SIG-M5 treated with dmso at 0.1 percent for 504 hours (cell line): ENCODE data around the gene RAMP3.
"Not testable (repeated sequence)": the region's sequence is repeated elsewhere in the genome, so short reads cannot be mapped to it uniquely, and the experiment has no call there.

Source experiments
- DNase-seq: peaks from one replicate; lab custom pipeline; 2025; ENCODE audit not compliant: unreplicated experiment; lab: John Stamatoyannopoulos, UW

RAMP3 gene

DNA sequence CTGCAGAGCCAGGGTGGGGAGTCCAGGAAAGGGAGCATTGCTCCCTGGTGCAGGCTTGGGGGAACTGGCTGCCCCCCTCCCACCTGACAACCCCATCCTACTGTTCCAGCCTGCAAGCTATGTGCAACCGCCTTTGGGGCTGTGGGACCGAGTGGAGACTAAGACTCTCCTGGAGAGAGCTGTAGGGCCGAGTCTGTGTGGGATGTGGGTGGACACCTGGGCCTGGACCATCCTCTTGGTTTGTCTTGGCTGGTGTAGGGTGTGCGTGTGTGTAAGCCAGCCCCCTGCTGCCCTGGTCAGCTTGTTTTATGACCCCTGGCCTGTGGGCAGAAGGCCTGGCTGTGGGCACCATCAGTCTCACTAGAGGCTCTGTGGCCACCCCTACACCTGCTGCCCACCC is 1.6 kb upstream of the RAMP3 start:
- no peak for DNase-seq

DNA sequence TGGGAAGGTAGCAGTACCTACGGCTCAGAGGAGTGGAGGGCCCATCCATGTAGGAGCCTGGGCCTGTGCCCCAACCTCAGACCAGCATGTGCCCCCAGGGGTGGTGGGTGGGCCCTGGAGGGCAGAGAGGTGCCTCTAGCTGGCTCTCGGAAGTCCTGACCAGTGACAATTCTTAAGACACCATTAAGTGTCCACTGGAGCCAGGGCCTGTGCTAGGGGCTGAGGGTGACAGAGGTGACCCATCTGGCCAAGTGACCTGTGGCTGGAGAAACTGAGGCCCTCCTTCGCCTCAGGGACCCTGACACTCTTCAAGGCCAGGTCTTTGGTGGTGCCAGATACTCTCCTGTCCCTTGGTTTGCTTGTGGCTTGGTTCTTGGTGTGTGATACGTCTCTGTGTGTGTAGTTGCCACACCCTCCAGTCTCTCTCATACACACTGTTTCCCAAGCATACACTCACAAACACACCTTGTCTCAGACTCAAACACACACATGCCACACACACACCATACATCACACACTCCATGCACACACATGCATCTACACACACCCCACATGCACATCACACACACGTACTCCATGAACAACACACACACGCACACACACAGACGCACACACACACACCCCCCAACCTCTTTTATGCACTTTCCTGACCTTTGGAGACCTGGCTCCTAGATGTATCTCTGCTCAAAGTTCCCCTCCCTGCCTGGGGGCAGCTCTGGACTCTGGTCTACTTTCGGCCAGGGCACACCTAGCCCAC is 897 bp upstream of the RAMP3 start:
- no peak for DNase-seq

DNA sequence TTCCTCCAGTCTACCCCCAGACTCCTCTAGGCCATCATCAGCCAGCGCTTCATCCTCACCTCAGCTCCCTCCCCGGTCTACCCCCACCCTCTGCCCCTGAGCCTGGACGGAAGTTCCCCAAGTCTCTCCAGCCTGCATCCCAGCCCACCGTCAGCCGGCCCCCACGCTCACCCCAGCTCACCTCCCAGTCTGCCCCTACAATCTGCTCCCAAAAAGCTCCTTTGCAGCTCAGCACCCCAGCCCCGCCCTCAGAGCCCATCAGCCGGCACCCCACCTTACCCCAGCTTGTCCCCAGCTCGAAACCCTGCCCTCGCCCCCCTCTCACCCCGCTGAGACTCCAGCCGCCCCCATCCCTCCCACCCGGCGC is 322 bp upstream of the RAMP3 start:
- DNase-seq, result no peak

DNA sequence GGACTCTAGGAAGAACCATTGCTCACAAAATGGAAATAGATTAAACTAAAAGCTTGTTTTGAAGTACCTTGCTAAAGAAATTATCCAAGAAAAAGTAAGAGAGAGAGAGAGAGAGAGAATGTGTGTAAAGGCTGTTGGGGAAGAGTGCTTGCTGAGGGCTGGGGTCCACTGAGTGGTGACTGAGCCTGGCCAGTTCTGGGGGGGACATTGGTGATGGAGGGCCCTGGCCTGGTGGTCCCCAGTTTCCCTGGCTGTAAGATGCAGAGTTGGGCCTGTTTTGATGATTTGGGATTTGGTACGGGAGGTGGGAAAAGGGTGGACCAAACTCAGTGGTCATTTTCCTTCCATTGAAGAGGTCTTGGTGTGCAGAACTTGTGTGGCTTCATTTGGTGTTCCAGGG is 880 bp downstream of the RAMP3 start:
- no peak for DNase-seq

DNA sequence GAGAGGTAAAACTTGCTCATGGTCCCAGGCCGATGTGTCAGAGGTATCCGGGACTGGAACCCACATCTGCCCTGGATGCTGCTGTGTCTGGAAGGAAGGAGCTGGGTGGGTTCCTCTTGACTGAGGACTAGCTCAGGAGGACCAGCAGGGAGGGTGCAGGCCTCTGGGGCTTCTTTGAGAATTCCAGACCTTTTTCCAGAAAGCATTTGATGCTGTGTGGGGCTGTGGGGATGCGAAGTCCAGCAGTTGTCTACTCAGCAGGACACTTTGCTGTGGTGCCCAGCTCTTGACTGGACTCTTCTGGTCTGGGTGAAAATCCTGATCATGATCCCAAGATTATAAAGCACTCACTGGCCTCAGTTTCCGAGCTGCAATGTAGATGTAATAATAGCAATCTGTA is 1.7 kb downstream of the RAMP3 start:
- DNase-seq, result no peak

DNA sequence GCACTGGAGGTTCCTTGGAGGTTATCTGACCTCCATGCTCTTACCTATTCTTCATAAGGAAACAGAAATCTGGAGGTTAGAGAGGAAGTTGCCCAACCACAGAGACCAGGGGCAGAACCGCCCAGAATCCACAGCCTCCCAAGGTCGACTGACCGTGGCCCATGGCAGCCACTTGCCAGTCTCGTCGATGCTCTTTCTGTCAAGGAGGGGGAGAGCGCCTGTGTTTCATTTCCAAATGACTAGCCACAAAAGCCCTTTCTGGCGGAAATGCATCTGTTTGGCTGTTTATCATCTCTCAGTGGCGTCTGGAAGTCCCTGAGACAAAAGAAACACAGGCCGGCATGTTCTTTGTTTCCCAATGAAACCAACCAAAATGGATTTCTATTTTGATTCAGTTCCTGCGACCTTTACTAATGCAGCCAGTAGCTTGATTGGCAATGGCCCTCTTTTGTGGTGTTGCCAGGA is 2.9 kb downstream of the RAMP3 start:
- DNase-seq, result no peak

DNA sequence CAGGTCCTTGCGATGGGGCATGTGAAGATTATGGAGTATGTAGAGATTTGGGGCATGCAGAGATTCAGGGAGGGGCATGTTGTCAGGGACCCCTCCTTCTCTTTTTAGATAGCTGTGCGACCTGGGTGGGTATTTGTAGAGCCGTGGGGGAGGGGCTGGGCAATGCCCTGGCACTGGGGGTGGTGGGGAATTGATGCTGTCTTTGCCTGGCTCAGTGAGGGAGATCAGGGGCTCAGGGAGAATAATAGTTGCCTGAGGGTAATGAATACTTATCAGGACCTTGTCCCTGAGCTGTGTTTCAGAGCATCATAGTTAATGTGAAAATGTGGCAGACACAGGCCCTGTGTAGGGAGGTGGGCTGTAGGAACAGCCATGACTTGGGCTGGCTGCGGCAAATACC is 3.5 kb downstream of the RAMP3 start:
- no peak for DNase-seq

DNA sequence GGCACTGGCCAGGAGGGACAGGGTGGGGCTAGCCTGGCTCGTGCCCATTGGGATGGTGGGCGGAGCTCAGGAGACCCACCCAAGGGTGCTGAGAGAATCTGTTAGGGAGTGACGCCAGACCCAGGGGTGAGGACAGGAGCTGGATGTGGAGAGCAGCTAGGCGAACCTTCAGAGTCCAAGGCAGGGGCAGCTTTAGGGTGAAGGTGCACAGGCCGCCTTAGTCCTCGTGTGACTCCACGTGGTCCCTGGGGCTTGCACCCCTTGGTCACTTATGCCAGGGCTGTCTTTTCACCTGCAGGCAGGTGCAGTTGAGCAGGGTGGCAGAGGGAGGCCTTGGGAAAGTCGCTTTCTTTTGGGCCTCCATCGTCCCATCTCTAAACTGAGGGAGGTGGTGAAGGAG is 4.3 kb downstream of the RAMP3 start:
- no peak for DNase-seq

DNA sequence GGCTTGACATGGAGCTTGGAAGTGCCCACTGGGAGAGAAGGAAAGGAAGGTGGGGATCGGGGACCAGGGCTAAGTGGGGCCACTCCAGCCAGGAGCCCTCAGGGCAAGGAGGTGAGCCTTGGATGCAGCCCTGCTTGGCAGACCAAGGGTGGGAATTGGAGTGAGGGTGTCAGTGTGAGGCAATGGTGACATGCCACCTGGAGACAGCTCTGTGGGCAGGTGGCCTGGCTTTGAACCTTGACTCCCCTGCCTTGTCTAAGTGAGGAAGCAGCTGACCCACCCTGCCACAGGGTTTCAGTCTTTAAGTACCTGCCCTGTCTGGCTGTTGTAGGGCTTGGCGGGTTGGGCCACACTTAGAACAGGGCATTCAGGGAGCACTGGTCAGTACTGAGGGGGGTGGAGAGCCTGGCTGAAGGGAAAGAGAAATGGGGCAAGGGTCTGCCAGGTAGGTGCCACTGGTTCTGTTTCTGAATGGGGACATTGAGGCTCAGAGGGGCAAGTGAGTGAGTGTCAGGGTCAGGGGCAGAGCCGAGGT is 4.8 kb downstream of the RAMP3 start:
- DNase-seq, result no peak

DNA sequence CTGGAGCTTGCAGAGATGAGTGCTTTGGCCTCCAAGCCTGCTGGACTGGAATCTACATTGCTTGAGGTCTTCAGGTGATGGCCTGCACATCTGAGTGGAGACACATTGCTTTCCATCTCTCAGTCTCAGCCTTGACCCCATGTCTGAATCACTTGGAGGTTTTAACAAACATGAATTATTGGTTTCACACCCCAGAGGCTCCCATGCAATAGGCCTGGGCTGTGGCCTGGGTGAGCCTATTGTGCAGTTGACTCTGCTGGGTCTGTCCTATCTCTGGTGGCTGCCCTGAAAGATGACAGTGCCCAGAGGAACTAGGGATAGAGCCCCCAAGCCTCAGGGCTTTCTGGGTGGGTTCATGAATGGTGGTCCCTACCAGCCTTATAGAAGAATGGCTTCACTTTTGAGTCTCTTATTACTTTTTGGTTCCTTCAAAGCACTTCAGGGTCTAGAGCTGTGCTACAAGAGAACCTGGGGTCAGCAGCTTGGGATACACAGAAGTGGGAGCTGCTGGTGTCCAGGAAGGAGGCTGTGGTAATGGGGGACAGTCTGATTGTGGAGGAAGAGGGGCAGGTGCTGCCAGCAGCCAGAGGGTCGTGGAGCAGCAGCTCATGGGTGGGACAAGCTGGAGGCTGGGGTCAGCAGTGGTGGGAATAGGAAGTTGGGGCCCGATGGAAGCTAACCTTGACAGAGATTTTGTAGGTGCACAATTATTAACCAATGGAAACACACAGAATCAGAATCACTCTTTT is 5.5 kb downstream of the RAMP3 start:
- DNase-seq, result no peak

DNA sequence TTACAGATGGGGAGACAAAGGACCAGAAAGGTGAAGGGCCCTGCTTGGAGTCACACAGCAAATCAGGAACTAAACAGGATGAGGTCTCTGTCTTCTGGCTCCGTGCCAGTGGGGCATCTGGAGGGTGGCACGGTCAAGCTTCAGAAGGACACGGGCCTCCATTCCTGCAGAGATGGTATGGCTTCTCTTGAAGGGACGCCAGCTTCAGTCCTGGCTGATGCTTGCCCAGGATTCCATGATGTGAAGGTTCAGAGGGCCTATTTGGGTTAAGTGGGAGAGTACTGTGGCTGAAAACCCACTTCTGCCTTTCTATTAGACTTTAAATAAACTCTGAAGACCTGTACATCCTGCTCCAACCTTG is 6.1 kb downstream of the RAMP3 start:
- no peak for DNase-seq

DNA sequence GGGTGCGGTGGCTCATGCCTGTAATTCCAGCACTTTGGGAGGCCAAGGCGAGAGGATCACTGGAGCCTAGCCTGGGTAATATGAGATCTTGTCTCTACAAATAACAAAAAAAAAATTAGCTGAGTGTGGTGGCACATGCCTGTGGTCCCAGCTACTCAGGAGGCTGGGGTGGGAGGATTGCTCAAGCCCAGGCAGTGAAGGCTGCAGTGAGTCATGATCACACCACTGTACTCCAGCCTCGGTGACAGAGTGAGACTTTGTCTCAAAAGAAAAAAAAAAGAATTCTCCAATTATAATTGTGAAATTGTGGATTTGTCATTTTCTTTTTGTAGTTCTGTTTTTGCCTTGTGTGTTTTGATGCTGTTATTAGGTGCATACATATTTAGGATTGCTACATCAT is 6.7 kb downstream of the RAMP3 start:
- not testable (repeated sequence) for DNase-seq

DNA sequence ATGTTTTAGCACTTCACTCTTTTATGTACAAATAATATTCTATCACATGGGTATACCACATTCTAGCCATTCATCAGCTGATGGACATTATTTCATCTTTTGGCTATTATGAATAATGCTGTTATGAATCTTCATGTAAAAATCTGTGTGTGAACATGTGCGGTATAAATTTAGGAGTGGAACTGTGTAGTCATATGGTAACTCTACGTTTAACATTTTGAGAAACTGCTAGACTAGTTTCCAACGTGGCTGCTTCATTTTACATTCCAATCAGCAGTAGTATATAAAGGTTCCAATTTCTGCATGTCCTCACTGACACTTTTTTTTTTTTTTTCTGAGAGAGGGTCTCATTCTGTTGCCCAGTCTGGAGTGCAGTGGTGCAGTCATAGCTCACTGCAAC is 8.3 kb downstream of the RAMP3 start:
- DNase-seq, result no peak

DNA sequence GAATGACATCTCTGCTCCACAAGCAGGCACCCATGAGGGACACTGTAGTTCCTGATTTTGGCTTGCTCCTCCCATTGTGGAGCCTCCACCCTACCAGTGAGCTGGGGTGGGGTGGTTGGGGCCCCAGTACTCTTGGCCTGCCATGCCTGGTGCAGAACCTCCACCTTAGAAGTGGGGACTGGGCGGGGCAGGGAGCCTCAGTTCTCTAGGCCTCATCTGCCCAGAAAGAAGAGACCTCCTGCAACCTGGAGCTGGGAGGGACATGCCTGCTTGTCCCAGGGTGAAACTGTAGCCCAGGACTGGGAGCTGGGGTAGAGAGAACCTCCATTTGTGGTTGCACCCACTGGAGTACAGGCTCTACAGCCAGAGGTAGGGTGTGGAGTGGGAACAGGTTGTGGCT is 14.4 kb downstream of the RAMP3 start:
- DNase-seq, result no peak

DNA sequence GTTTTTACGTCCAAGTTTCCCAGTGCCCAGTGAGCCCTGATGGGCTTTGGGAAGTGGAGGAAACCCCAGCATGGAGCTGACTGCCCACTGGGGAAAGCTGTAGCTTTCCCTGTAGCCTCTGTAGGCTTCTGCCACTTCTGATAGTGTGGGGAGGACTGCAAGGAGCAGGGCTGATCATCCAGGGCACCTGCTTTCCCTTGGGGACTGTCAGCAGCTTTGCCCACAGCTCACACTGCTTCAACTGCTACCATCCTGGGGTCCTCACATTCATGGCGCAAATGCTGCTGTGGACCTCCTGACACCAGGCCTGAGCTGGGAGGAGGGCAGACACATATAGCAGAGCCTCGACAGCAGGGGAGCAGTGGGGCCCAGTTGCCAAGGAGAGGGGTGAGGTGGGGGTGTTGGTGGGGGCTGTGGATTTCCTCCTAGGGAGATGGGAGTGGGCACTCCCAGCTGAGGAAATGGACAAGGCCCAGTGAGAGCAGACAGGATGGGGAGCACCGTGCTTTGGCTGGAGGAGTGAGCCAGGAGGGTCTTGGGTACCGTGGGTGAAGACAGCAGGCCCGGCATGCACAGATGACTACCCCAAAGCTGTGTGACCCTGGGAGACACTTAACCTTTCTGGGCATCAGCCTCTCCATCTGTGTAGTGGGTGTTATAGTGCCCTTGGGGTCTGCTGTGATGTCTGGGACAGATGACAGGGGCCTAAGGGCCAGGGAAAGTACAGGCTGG is 16.2 kb downstream of the RAMP3 start:
- DNase-seq, result no peak

DNA sequence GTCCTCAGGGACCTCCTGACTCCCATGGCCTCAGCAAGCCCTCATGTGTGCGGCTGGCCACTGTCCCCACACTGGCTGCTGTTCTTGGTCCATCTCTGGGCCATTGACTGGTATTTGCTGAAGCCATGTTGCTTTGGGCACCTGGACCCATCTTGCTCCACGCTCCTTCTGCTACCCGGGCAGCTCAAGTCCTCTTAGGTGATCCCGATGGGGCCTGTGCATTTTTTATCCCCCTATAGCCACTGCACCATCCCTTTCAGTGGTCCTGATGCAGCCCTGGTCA is 16.7 kb downstream of the RAMP3 start:
- DNase-seq, result no peak

DNA sequence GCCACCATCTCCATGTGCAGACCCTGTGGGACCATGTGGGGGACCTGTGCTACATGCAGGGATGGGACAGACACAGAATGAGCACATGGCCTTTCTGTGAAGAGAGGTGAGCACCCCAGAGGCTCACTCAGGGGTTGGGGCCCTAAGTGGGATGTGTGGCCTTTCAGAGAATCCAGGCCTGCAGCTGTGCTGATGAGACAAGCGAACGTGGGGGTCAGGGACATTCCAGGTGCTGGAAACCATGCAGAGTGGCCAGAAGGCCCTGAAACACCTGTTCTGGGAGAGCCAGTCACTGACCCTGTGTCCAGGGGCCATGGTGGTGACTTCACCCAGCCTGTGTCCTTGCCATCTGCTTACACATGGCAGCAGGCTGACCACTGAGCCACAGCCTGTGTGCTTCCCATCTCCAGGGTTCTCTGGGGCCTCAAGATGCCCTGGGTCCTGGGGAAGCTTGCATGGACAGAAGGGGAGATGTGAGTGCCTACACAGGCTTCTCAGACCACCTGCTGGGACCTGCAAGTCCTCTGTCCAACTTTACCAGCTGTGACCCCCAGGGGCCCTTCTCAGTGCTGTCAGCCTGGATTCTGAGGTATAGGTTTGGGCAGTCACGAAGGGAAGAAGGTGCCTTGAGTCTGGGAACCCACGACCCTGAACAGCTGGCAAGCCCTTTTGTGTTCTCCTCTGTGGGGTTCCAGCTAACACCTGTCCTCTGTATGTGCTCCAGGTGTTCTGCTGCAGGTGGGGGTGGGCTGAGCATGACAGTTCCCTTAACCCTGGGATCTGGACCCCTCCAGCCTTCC is 17.6 kb downstream of the RAMP3 start:
- DNase-seq, result no peak

DNA sequence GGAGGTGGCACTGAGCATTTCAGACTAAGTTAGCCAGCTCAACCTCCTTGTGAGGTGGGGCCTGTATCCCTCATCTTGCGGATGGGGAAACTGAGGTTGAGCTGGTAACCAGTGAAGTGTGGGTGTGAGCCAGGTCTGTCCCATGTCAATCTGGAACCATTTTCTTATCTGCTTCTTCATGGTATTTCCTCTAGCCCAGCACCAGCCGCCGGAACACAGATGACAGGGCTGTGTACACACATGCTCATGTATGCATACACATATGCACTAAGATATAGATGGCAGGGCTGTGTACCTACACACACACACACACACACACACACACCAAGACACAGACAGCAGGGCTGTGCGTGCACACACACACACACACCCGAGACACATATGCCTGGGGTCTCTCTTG is 18.5 kb downstream of the RAMP3 start:
- no peak for DNase-seq

DNA sequence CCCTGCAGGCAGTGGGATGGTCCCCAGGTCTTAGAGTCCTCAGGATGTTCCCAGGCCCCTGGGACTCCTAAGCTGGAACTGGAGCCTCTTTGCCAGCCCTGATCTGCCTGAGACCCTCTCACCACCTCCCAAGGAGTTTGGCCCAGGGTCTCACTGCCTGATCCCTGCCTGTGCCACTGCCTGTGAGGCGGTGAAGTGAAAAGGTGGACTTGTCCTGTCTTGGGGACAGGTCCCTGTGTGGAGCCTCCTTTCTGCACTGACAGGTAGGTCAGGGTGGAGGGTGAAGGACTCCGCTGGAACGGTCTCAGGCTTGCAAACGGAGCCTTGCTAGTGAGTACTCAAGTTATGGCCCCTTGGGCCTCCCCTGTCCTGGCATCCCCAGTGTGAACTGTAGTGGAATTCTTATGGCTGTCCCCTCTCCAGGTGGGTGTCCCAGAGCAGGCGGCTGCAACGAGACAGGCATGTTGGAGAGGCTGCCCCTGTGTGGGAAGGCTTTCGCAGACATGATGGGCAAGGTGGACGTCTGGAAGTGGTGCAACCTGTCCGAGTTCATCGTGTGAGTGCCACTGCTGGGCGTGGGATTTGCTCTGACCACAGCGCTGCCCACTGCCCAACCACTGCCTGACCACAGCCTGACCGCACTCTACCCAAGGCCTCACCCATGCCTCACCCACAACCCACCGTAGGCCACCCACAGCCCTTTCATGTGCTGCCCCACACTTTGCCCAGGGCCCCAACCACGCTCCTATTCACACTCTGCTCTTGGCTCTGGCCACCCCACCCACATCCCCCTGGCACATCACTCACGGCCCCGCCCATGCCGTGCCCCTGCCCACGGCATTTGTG is 19.5 kb downstream of the RAMP3 start:
- DNase-seq, result no peak

DNA sequence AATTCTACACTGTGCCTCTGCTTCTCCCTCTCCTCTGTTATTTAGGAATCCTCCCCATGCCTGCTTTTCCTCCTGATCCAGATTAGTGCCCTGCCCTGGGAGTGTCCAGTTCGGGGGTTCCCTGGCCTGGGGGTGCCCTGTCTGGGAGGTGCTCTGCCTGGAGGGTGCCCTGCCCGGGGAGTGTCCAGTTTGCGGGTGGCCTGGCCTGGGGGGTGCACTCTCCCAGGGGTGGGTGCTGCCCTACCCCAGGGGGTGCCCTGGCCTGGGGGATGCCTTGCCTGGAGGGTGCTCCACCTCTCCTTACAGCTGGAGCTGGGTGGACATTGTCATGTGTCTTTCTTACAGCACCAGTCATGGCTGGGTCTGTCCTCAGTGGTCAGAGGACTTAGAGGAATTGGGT is 20.2 kb downstream of the RAMP3 start:
- no peak for DNase-seq
